NCI-H460 (cell line): ENCODE data around the gene GALNT14. TPM values are rescaled to one million over a fixed set of nuclear protein-coding genes. Genes with fewer than 3 reads are reported as not detected.

Source experiments
- DNase-seq: peaks from one replicate; pipeline ENCODE4 v3.0.0-alpha.2; 2016; ENCODE audit warnings: low read depth; ENCODE audit errors: extremely low read depth
- total RNA-seq: library from RNA; depleted of rRNA; stranded (reverse); fragments of >200 nt; shearing (Covaris generic); gene quantifications from 2 replicates; pipeline ENCODE4 v1.2.3, GENCODE V29; 2014

GALNT14 gene
- total RNA-seq, 1 experiment from 2014 or later: 21.8 TPM

DNA sequence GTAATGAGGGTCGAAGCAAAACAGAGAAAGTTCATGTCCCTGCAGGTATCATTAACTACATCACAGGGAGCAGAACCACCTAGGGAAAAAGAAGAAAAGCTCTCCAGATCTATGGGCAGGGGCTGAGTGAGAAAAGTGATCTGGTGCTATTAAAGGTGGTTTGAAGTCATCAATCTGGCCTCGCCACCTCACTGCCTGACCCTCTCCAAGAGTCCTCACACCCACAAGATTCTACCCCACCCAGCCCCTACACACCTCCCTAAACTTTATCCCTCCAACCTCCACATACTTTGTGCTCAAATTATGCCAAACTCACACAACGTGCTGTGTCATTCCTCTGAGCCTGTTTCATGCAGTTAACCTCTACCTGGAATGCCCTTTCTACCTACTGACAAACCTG, 2.2 kb downstream of the GALNT14 start:
- no peak for DNase-seq

DNA sequence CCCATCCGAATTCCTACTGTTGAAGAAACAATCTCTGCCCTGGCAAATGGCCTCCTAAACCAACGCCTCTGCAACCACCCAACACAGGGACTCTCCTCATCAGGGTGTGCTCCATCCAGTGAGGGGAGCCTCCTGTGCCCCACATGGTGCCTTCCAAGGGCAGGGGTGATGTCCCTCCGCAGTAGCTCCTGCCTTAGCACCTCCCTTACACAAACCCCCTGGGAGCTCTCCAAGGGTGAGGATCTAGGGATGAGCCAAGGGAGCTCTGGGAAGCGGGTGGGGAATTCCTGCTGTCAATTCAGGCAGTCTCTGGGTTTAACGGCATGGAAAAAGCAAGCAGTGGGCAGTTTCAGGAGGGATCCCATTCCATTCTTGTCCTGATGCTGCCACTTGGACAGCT, 3.8 kb downstream of the GALNT14 start:
- DNase-seq: no peak

DNA sequence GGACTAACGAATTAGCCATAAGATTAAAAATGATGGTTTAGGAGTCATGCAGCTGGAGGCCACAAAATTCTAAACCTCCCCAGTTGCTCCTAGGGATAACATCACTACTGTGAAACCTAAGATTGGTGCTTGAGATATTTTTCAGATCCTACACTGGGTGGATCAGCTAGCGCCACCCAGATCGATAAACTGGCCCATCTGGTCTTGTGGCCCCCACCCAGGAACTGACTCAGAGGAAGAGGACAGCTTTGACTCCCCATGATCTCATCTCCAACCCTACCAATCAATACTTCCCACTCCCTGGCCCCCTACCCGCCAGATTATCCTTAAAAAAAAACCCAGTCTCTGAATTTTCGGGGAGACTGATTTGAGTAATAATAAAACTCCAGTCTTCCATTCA, 5.5 kb downstream of the GALNT14 start:
- DNase-seq: no peak

DNA sequence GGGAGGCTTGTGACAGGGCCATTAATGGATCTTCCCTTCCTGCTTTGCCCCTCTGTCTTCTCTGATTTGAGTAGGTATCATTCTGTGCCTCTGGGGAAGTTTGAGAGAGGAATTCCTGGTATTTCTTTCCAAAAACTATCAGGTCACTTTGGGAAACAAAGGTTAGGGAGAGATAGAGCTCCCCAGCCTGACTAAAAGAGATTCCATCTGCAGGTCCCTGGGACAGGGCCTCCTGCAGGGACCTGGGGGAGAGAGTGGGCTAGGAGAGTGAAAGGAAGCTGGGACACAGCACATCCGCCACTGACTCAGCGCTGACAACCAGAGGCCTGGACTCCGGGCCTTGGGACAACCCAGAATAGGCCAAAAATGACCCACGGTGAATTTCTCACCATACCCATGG, 6.4 kb downstream of the GALNT14 start:
- no peak for DNase-seq

DNA sequence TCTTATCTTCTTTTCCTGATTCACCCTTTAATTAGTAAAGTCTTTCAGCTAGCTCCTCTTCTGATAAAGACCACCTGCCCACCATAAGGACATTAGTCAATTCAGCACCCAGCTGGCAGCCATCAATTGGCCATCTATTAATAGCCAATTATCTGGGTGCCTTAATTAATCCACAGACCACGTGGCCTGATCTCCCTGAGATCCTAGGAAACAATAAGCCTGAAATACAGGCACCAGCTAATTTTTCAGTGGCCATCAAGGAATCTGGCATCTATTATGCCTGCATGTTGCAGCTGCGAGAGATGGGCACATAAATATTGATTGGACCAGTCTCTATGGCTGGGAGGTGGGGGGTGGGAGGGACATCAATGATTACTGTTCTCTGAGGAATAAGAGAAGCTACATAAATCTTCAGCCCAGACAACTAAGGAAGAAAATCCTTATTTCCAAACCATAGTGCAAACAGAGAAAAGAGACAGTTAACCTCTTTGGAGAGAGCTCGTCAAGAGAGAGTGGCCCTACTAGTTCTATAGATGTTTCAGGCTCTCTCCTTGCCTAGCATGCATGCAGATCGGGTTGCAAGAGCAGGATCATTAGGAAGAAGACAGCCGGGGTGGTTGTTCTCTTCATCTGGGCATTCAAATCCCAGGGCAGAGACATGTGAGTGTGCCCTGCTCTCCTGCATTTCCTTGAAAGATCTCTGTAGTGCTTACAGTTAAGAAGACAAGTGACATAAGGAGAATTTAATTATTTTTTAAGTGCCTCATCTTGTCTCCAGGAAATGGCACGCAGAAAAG, 8.7 kb downstream of the GALNT14 start:
- no peak for DNase-seq

DNA sequence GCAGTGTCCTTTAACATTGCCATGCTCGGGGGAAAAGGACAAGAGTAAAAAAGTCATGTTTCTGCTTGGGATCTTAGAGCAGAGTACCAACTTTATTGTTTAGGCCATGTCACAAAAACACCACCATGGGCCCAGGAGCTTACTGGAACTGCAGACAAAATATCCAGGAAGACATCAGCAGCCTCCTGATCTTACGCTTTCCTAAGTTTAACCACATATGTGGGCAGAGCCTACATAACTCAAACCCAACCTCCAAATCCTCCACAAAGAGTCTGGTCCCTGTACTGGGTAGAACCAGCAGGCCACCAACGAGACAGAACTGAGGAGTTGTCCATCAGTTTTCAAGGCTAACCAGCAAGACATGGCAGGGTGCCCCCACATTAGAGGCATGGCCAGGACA, 10.3 kb downstream of the GALNT14 start:
- no peak for DNase-seq

DNA sequence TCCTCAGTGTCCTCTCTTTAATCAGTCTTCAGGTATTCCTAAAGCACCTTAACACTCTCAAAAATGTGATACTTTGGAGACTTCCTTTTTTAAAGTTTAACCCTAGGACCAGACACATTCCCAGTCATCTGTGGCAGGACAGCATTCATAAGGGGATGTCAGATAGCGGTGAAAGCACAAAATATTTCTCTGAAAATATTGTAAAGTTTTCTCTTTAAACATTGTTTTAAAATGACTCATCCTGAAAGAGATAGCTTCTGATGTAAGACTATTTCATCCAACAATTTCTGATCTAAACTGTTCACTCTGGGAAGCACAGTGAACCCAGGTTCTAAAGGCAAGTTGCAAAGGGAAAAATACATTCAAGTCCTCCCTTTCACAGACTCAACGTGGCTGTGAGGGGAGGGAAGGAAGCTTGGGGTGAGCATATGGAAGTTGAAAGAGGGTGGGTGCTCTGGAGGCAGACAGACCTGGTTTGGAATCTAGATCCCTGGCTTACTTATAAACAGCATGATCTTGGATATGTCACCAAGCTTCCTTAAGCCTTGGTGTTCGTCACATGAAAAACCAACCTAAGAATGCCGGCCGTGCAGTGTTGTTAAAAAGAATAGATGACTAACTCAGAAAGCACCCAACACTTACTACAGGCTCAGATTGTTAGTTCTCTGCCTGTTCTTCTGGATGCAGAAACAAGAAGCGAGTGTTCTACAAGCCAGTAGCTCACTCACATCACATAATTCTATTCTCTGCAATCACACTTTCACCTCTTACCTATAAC, 12.1 kb downstream of the GALNT14 start:
- DNase-seq: no peak

DNA sequence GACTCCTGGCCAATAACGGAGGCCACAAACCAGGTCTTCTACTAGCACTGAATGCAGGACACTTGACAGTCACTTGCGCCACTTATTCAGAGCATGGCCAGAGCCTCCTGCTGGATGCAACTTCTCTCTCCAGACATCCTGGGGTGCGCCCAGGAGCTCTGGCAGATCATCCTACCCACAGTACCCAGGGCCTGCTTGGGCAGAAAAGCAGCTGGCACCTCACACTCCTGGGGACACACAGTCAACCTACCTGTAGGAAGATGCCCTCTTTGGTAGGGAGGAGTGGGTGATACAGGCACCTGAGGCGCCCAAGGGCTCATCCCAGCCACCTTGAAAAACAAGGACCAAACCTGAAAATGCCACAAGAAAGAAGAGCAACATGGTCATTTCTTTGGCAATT, 13.3 kb downstream of the GALNT14 start:
- no peak for DNase-seq

DNA sequence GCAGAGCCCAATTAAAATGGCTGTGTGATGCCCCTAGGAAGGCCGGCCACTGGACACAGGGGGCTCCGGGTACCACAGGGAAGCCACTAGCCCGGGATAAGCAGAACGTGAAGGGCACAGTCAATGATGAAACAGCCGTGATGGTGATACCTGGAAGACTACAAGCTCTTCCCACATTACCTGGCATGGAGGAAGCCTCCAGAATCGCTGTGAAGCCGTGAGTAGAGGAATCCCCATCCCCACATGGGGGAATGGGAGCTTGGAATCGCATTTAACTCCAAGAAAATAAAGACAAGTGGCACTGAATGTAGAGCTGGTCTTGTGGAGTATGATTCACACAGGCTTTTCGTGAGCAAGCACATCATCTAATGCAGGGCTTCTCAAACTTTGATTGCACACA, 16.1 kb downstream of the GALNT14 start:
- no peak for DNase-seq

DNA sequence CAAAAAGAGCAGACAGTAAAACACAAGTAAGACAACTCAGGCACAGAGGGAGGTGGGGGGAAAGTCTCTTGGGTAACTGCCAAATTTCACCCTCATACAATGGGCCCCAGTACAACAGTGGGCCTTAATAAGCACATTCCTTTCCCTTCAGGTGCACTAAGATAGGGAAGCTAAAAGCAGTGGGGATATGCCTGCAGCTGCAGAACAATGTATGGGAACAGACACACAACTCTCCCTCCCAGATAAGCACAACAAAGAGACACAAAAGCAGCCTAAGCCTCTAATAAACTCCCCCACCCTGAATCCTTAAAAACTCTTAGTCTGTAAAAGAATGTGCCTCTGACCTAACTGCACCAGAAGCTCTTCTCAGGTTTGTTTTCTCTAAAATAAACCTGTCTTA, 24.5 kb downstream of the GALNT14 start:
- DNase-seq: no peak

DNA sequence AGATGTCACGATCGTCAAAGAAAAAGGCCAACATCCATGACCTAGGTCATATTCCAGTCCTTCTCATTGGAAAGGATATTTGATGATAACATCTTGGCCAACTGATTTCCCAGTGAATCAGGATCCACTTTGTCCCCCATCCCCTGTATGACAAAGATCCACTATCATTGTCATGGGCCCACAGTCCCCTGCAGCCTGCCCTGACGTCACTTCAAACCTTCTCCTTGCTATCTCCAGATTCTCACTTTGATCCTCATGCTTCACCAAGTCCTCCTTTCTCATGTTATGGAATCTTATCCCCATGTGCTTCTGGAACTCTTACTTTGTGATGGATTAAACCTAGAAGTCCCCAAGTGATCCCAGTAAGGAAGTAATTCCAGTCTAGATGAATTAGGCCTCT, 25.7 kb downstream of the GALNT14 start:
- DNase-seq: no peak

DNA sequence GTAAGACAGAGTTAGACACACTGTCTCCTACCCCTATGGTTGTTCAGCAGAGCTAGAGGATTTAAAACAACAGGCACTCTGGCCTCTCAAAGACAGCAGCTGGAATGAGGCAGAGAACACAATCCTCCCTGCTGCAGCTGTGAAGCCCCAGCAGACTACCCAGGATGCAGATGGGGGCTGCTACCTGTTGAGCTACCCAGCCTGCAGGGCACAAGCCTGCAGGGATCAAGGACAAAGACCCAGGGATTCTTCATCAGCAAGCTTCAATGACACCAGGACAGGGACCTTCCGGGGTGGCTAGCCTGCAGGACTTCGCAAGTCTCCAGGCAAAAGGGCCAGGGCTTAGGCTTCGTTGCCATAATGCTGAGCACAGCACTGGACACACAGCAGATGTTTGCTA, 27.2 kb downstream of the GALNT14 start:
- DNase-seq: no peak

DNA sequence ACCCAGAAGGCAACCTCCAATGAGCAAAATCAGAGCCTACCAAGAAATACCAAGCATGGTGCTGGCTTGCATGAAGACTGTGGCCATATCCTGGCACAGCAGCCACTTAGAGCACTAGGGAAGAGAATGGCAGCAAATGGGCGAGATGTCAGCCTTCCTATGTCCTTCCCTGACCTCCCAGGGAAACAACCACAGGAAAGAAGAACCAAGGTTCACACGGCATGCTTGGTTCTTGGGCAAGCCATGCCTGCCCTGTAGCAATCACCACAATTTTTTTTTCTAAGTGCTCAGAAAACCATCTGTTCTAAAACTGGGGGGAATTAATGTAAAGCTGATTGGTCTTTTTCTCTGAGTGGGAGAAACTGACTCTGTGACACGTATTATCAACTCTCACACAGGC, 27.8 kb downstream of the GALNT14 start:
- DNase-seq: no peak

DNA sequence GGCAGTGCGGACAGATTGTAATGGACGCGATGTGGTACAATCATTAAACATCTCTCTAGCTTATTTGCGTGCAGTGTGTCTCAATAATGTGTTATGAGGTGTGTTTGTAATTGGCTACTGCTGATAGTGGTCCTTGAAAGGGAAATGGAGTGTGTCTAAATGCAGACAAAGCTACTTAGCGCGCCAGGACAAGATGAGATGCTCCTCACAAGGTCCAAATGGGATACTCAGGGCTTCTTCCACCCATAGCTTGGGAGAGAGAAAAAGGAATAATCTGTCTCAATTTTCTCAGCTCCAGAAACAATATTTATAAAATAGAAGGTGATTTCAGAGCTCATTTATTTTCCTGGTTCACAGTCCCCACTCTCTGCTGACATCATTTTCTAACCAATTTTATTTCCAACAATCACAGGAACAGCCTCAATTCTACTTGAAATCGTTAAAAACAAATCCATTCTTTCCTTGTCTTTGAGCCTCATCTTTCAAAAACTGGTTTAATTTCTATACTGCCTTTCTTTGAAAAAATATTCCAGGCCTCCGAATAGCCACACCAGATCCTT, 28.5 kb downstream of the GALNT14 start:
- DNase-seq: no peak

DNA sequence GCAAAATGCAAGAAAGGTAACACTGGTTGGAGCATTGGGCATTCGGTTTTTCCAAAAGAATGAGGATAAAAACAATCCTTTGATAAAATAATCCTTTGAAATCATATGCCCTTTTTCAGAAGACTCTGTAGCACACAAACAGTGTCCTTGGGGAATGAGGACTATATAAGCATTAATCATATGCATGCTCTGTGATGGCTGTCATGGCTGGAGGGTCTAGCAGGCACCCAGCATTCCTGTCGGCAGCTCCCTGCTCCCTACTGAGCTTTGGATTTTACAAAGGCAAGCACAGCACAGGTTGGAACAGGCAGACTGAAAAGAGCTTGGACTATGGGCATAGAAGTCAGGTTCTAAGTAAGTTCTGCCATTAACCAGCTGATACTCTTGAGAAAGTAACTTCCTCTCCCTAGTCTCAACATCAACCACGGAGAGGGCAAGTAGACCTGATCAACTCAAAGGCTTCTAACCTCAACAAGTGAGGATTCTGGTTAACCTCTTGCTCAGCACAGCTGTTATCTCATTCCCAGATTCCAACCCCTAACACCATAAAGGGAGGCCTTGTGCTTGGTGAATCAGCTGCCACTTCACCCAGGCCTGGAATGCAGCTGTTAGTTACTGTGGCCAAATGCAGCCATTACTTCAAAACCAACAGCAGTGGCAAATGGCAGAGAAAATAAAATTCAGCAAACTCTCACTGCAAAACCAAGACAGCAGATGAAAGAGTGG, 29.5 kb downstream of the GALNT14 start:
- no peak for DNase-seq

DNA sequence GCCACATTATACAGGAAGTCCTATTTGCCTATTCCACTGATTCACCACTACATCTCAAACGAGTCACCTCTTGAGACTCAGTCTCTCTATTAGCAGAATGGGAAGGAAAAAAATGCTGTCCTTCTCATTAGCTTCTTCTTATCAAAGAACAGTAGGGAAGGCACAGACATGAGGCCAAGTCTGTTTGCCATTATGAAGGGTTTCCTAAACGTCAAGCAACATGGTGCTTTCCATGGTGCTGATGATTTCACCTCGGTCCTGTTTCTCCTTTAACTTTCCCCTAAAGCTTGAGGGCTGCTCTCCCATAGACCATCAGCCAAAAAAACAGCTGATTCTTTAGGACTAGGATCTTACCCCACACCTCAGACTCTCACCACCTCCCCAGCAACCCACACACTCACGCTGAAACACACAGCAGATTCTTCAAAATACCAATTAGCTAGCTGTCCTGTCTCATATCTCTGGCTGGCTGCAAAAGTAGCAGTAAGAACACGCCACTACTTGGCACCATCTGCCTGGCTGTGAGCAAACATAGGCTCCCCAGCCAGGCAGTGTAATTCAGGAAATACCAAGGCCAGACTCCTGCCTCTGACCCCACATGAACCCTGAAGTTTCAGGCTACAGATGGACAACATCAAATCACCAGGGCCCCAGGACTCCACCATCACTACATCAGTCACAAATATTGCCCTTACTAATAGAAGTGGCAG, 30.5 kb downstream of the GALNT14 start:
- DNase-seq: no peak

DNA sequence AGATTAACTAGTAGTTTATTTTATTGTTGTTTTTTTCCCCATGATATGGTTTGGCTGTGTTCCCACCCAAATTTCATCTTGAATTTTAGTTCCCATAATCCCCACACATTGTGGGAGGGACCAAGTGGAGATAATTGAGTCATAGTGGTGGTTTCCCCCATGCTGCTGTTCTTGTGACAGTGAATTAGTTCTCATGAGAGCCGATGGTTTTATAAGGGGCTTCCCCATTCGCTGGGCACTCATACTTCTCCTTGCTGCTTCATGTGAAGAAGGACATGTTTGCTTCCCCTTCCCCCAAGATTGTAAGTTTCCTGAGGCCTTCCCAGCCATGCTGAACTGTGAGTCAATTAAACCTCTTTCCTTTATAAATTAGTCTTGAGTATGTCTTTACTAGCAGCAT, 36.5 kb downstream of the GALNT14 start:
- no peak for DNase-seq

DNA sequence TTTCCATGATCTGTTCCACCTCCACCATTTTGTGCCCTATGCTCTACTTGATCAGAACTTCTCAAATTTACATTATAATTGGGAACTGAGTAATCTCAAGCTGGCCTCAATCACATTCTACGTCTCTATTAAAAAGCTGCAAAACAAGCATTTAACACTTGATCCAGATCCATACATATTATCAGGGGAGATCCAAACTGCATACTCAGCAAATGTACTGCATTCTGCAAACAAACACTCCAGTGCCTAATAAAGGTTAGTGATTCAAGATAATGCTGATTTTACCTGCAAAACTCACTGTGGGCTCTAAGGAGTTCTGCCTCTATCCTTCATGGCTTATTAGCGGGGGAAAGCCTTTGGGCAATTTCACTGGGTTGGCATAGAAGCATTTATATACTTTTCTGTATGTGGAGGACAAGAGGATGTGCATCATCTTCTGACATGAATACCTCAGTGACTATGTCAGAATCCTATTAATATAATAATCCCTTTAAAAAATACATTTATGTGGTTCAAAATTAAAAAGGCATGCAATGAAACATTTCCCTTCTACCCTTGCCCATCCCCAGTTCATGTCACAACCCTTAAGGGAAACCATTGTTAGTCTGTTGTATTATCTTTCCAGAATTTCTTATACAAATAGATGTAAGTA, 40.2 kb downstream of the GALNT14 start:
- no peak for DNase-seq

DNA sequence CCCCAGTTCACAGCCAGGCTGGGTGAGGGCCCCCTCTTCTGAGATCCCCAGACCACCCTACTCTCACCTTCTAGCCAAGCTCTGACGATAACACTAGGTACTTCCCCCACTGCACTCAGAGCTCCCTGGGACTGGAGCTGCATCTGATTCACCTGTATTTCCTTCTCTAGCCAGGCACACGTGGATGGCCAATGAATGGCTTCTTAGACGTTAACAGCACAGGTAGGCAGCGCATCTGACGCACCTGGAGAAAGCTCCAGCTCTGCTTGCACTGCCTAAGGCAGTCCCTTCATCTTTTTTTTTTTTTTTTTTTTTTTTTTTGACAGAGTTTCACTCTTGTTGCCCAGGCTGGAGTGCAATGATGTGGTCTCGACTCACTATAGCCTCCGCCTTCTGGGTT, 48.1 kb downstream of the GALNT14 start:
- no peak for DNase-seq

DNA sequence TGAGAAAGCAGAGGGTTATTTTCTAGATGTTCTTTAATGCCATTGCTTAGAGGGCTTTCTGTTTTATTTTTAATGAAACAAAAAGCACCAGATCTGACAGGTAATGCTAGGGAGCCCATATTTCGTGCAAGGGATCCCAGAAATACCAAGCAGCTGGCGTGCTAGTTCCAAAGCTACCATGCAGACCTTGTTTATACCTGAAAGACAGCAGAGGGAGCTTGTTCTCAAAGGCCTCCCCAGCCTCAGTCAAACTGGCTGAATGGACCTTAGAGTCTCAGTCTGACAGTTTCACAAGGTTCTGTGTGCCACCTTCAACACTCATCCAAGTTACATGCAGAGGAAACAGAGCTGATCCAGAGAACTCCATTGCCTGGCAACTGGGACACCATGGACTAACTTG, 48.6 kb downstream of the GALNT14 start:
- DNase-seq: no peak
